A673 (cell line): ENCODE data around the gene DNAJC4.

ENCODE experiments used
- EZH2 ChIP-seq: fragments of 200-600 bp; sonication (generic); IDR thresholded peaks from 2 replicates; pipeline ENCODE4 v1.6.1; 2017; ENCODE audit warnings: borderline replicate concordance, low read depth, mild to moderate bottlenecking, mixed read lengths, antibody characterized with exemption, low read length; ENCODE audit not compliant: poor library complexity, severe bottlenecking
- TF ChIP-seq, protein P1 (sequence below): fragments of 300-800, 200-600 bp; sonication (generic); conservative IDR thresholded peaks from 2 replicates; pipeline ENCODE4 v1.5.1; 2017; ENCODE audit warnings: low read depth, mild to moderate bottlenecking, antibody characterized with exemption, low read length, moderate library complexity, mixed read lengths

DNA sequence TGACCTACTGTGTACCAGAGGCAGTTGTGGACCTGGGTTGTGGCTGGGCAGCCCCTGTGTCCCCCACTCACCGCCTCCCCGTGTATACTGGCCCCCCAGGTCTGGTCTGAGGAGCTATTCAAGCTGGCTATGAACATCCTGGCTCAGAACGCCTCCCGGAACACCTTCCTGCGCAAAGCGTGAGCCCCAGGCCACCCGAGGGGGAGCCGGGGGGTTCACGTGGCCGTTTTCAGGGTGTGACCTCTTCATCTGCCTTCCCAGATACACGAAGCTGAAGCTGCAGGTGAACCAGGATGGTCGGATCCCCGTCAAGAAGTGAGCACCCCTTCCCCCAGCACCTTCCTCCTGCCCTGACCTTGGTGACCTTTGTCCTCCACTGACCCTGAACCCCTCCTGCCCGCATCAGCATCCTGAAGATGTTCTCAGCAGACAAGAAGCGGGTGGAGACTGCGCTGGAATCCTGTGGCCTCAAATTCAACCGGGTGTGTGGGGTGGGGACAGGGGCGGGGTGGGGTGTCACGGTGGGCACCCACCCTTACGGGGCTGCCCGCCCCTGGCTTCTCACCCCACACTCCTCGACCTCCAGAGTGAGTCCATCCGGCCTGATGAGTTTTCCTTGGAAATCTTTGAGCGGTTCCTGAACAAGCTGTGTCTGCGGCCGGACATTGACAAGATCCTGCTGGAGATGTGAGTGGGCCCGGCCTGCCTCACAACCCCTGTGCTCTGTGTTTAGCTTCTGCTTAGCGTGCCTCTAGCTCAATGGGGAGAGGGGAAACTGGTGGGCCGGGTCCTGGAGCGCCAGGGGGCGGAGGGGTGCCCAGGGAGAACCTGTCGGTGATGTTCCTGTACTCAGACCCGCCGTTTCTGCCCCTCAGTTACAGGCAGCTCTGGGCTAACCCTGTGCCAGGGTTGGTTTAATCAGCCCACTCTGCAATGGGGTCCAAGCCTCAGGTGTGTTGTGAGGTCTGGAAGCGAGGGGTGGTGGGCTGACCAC, 25.1 kb downstream of the DNAJC4 start:
- TF ChIP-seq, protein P1, sequence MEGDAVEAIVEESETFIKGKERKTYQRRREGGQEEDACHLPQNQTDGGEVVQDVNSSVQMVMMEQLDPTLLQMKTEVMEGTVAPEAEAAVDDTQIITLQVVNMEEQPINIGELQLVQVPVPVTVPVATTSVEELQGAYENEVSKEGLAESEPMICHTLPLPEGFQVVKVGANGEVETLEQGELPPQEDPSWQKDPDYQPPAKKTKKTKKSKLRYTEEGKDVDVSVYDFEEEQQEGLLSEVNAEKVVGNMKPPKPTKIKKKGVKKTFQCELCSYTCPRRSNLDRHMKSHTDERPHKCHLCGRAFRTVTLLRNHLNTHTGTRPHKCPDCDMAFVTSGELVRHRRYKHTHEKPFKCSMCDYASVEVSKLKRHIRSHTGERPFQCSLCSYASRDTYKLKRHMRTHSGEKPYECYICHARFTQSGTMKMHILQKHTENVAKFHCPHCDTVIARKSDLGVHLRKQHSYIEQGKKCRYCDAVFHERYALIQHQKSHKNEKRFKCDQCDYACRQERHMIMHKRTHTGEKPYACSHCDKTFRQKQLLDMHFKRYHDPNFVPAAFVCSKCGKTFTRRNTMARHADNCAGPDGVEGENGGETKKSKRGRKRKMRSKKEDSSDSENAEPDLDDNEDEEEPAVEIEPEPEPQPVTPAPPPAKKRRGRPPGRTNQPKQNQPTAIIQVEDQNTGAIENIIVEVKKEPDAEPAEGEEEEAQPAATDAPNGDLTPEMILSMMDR = no peak
- TF ChIP-seq EZH2 = no peak
